ENCODE data around the gene MS4A1. TPM values are rescaled to one million over a fixed set of nuclear protein-coding genes. Genes with fewer than 3 reads are reported as not detected.

MS4A1 gene
- total and polyA plus RNA-seq, 3 donors from 2014 or later: 0.43 to 4.0 (median 2.8) TPM

GRCh38 chr11:60454212-60454611 lies 1.4 kb upstream of the MS4A1 start:
- intact Hi-C loops (cut with DNase I; ENCODE audit: low total_unique reads): no loop called here
- TF ChIP-seq CTCF (IDR thresholded peaks at IDR 0.05) (no peak), POLR2A (IDR thresholded peaks at IDR 0.05) (no peak)
- H3K9me3 ChIP-seq: no peaks in the 10 kb centered on the region
- H3K4me1 ChIP-seq: no peaks in the 10 kb centered on the region
- H3K27ac ChIP-seq: no peak overlapping the region
- H3K36me3 ChIP-seq (ENCODE audit: low read depth, missing control alignments): no peaks in the 10 kb centered on the region
- H3K4me3 ChIP-seq: no peak overlapping the region
- H3K27me3 ChIP-seq: no peaks in the 10 kb centered on the region
- DNase-seq: no peak

GRCh38 chr11:60457576-60457975 lies 1.9 kb downstream of the MS4A1 start:
- no peaks in the 10 kb centered on the region for H3K9me3 ChIP-seq
- H3K36me3 ChIP-seq (ENCODE audit: low read depth, missing control alignments): no peaks in the 10 kb centered on the region
- no peak overlapping the region for H3K4me3 ChIP-seq
- DNase-seq: no peak
- TF ChIP-seq POLR2A (IDR thresholded peaks at IDR 0.05) (no peak), CTCF (IDR thresholded peaks at IDR 0.05) (no peak)
- no peaks in the 10 kb centered on the region for H3K4me1 ChIP-seq
- no peak overlapping the region for H3K27ac ChIP-seq
- 70 to 72% methylated on average over 3 of the region's 3 CpGs for WGBS, 2 donors
- intact Hi-C loops (cut with DNase I; ENCODE audit: low total_unique reads): no loop called here
- no peaks in the 10 kb centered on the region for H3K27me3 ChIP-seq

- 97 to 100% methylated on average over 1 of the region's 1 CpG for WGBS, 2 donors
- H3K27me3 ChIP-seq: no peaks in the 10 kb centered on the region
- TF ChIP-seq POLR2A (IDR thresholded peaks at IDR 0.05) (no peak), CTCF (IDR thresholded peaks at IDR 0.05) (no peak)
- no peaks in the 10 kb centered on the region for H3K4me1 ChIP-seq
- no peaks in the 10 kb centered on the region for H3K9me3 ChIP-seq
- no peak overlapping the region for H3K27ac ChIP-seq
- H3K36me3 ChIP-seq (ENCODE audit: low read depth, missing control alignments): no peaks in the 10 kb centered on the region
- intact Hi-C loops (cut with DNase I; ENCODE audit: low total_unique reads): no loop called here
- no peak overlapping the region for H3K4me3 ChIP-seq
- DNase-seq: no peak
Measured at GRCh38 chr11:60459345-60459744, 3.7 kb downstream of the MS4A1 start.

GRCh38 chr11:60468829-60469228 lies 13.2 kb downstream of the MS4A1 start:
- H3K36me3 ChIP-seq (ENCODE audit: low read depth, missing control alignments): no peaks in the 10 kb centered on the region
- intact Hi-C loops (cut with DNase I; ENCODE audit: low total_unique reads): no loop called here
- no peaks in the 10 kb centered on the region for H3K27me3 ChIP-seq
- TF ChIP-seq POLR2A (IDR thresholded peaks at IDR 0.05): no peak
- no peak for TF ChIP-seq CTCF (IDR thresholded peaks at IDR 0.05)
- no peaks in the 10 kb centered on the region for H3K9me3 ChIP-seq
- H3K4me1 ChIP-seq: no peaks in the 10 kb centered on the region
- 70 to 80% methylated on average over 2 of the region's 2 CpGs for WGBS, 2 donors
- no peak for DNase-seq
- no peak overlapping the region for H3K4me3 ChIP-seq
- no peak overlapping the region for H3K27ac ChIP-seq

- WGBS, 2 donors: 61 to 62% methylated on average over 2 of the region's 2 CpGs
- H3K4me1 ChIP-seq: no peaks in the 10 kb centered on the region
- DNase-seq: no peak
- H3K4me3 ChIP-seq: no peak overlapping the region
- no peaks in the 10 kb centered on the region for H3K36me3 ChIP-seq (ENCODE audit: low read depth, missing control alignments)
- no peaks in the 10 kb centered on the region for H3K27me3 ChIP-seq
- intact Hi-C loops (cut with DNase I; ENCODE audit: low total_unique reads): no loop called here
- no peaks in the 10 kb centered on the region for H3K9me3 ChIP-seq
- no peak for TF ChIP-seq POLR2A (IDR thresholded peaks at IDR 0.05)
- no peak overlapping the region for H3K27ac ChIP-seq
Measured at GRCh38 chr11:60469723-60470122, 14.1 kb downstream of the MS4A1 start.

Measured in testis (tissue), 3 donors.